OCI-LY1 (cell line): ENCODE data around the gene CCBE1.

Experiments
- EZH2 ChIP-seq: fragments of 200-600 bp; sonication (generic), shearing (Covaris generic); IDR thresholded peaks from 2 replicates; pipeline ENCODE4 v1.8.0; 2017; ENCODE audit warnings: borderline replicate concordance, mixed run types, mild to moderate bottlenecking, antibody characterized with exemption, low read length, moderate library complexity, mixed read lengths
- TF ChIP-seq, protein P1 (sequence below): fragments of 200-600 bp; sonication (generic), shearing (Covaris generic); IDR thresholded peaks from 2 replicates; pipeline ENCODE4 v1.5.1; 2017; ENCODE audit warnings: mild to moderate bottlenecking, antibody characterized with exemption, low read length, moderate library complexity, mixed read lengths

- TF ChIP-seq, protein P1, sequence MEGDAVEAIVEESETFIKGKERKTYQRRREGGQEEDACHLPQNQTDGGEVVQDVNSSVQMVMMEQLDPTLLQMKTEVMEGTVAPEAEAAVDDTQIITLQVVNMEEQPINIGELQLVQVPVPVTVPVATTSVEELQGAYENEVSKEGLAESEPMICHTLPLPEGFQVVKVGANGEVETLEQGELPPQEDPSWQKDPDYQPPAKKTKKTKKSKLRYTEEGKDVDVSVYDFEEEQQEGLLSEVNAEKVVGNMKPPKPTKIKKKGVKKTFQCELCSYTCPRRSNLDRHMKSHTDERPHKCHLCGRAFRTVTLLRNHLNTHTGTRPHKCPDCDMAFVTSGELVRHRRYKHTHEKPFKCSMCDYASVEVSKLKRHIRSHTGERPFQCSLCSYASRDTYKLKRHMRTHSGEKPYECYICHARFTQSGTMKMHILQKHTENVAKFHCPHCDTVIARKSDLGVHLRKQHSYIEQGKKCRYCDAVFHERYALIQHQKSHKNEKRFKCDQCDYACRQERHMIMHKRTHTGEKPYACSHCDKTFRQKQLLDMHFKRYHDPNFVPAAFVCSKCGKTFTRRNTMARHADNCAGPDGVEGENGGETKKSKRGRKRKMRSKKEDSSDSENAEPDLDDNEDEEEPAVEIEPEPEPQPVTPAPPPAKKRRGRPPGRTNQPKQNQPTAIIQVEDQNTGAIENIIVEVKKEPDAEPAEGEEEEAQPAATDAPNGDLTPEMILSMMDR, result no peak
- no peak for TF ChIP-seq EZH2
Observed at GRCh38 chr18:59478591-59478990, 218.6 kb downstream of the CCBE1 start.
